GM12892 (cell line): ENCODE measurements around the gene PIMREG. TPM values are rescaled to one million over a fixed set of nuclear protein-coding genes. Genes with fewer than 3 reads are reported as not detected.

Experiments used
- DNase-seq: peaks from one replicate; pipeline ENCODE4 v3.0.0; 2011; ENCODE audit not compliant: insufficient read length
- FAIRE-seq: peaks from 2 replicates; lab custom pipeline; 2011; peaks lifted over from hg19 to GRCh38; lab: Jason Lieb, UNC
- POLR2A ChIP-seq: IDR thresholded peaks from 2 replicates; pipeline ENCODE4 v1.6.1; 2011; ENCODE audit warnings: low read depth, low read length, control low read depth
- POLR2AphosphoS5 ChIP-seq: IDR thresholded peaks from 2 replicates; pipeline ENCODE4 v1.6.1; 2011; ENCODE audit warnings: low read depth, low read length, control low read depth
- TAF1 ChIP-seq: IDR thresholded peaks from 2 replicates; pipeline ENCODE4 v1.6.1; 2011; ENCODE audit warnings: low read depth, mild to moderate bottlenecking, control low read depth, low read length, borderline replicate concordance
- polyA plus RNA-seq: library from polyadenylated mRNA; unstranded; fragments of >200 nt; gene quantifications from one replicate; pipeline ENCODE4 v1.2.1, GENCODE V29; 2012; ENCODE audit warnings: missing spikeins, inconsistent platforms; ENCODE audit not compliant: missing spikeins

Gene PIMREG
- 4.5 TPM for polyA plus RNA-seq

- DNase-seq = peak; percentile 95
- TF ChIP-seq POLR2A (peak; percentile 75; the same call in 1 of the 2 replicates), POLR2AphosphoS5 (peak; percentile 45; the same call in 1 of the 2 replicates), TAF1 (0 out of 2 replicates have a peak, but pooled peaks have one; percentile 8)
- peak; percentile 96 for FAIRE-seq
Measured at GRCh38 chr17:6443692-6444570, at the start of gene PIMREG. Gene PIMREG (plus strand): TSS chr17:6444455. CDS start chr17:6445111, 656 bp downstream.

- no peak for FAIRE-seq
- no peak for DNase-seq
- TF ChIP-seq TAF1 = no peak
- TF ChIP-seq POLR2A = no peak
Measured at GRCh38 chr17:6398955-6399354, 45.3 kb upstream of the PIMREG start.

DNA sequence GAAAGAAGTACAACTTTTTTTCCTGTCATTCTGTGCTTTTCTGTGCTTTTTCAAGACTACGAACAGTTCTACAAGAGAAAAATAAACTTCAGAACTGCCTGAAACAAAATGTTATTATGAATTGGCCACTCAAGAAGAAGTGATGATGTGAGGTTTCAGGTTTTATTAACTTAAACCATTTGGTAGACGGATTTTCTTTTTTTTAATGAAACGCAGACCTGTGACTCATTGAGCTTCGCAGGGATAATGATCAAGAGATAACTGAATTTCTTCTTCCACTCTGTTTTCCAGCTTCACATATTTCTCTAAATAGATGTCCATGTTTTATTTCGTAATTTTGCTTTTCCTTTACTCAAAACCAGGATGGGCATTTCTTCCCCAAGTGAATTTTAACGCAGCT lies 42.0 kb upstream of the PIMREG start:
- FAIRE-seq (no peak), DNase-seq (no peak)
- no peak for TF ChIP-seq POLR2A
- TF ChIP-seq TAF1 = no peak
- TF ChIP-seq POLR2AphosphoS5 = no peak

- no peak for TF ChIP-seq TAF1
- TF ChIP-seq POLR2A = no peak
- TF ChIP-seq POLR2AphosphoS5 = no peak
- FAIRE-seq (no peak), DNase-seq (no peak)
Measured at GRCh38 chr17:6408276-6408675, 36.0 kb upstream of the PIMREG start.

- FAIRE-seq (no peak), DNase-seq (no peak)
- no peak for TF ChIP-seq POLR2AphosphoS5
- no peak for TF ChIP-seq POLR2A
- no peak for TF ChIP-seq TAF1
Measured at GRCh38 chr17:6408735-6409134, 35.5 kb upstream of the PIMREG start.

DNA sequence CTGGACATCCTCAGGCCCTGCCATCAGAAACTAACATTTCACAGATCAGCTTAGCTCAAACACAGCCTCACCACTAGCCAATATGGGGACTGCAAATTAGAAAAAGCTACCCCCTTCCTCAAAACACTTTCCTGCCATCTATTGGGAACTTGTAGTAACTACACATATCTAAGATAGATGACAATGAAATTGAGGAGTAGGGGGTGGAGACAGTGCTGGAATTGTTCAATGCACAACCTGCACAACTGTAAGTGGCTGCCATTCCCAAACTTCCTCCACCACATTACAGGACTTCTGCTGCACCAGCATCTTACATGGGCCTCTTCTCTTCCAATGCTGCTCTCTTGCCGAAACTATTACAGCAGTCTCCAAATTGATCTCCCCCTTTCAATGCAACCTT lies 31.2 kb upstream of the PIMREG start:
- TF ChIP-seq POLR2AphosphoS5 (no peak), TAF1 (no peak), POLR2A (no peak)
- DNase-seq (no peak), FAIRE-seq (peak; percentile 80)

DNA sequence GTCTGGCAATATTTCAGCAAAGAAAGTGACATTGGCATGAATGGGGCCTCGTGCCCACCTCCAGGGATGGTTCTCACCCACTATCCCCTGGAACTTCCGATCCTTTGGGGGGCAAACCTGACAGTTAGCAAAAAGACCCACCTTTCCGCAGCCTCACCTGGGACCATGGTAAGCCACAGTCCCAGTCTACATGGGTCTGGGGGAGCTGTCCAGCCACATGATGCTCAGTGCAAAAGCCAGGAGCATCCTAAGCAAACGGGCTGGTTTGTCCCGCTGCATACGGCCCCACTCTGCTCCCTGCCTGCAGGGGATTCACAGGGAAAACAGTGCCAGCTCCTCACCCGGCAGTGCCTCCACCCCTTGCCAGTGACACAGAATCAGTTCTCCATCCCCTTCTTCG lies 28.6 kb upstream of the PIMREG start:
- DNase-seq (no peak), FAIRE-seq (no peak)
- TF ChIP-seq POLR2A (no peak), TAF1 (no peak), POLR2AphosphoS5 (no peak)

DNA sequence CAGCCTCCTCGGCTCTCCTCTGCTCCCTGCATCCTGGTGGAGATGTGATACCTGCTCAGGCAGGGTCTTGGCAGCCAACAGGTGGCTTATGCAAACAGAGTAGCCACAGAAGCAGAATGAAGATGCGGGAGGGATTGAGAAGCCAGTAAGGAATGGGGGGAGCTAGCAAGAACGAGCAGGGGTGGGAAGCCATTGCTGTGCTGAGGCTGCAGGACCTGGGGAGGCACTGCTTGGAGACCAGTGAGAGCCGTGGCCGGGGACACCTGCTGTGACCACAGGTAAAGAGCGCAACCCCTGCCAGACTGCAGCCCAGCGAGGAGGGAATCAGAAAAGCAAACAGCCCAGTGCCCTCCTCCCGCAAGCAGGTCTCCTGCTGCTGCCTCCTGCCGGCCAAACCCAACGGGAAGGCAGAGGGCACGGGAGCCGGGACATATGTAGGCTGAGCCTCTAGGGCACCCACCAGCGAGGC lies 24.0 kb upstream of the PIMREG start:
- no peak for DNase-seq
- TF ChIP-seq POLR2A = no peak
- TF ChIP-seq POLR2AphosphoS5 = no peak
- no peak for FAIRE-seq

- peak; percentile 78 for DNase-seq
- peak; percentile 94 for FAIRE-seq
- TF ChIP-seq POLR2A (no peak), TAF1 (no peak), POLR2AphosphoS5 (no peak)
Measured at GRCh38 chr17:6421700-6422604, 22.3 kb upstream of the PIMREG start.

GRCh38 chr17:6422654-6423241 lies 21.5 kb upstream of the PIMREG start:
- no peak for DNase-seq
- no peak for TF ChIP-seq POLR2AphosphoS5
- TF ChIP-seq TAF1 = no peak
- no peak for TF ChIP-seq POLR2A
- no peak for FAIRE-seq

GRCh38 chr17:6423931-6424330 lies 20.3 kb upstream of the PIMREG start:
- no peak for FAIRE-seq
- no peak for TF ChIP-seq POLR2A
- TF ChIP-seq POLR2AphosphoS5 = no peak
- DNase-seq = no peak
